ENCODE measurements around the gene TMEM91. TPM values are rescaled to one million over a fixed set of nuclear protein-coding genes. Genes with fewer than 3 reads are reported as not detected.

Gene TMEM91
- total and polyA plus RNA-seq, 2 of the 4 experiments (the other 2 are of a cell fraction): 1.4 to 4.8 TPM

DNA sequence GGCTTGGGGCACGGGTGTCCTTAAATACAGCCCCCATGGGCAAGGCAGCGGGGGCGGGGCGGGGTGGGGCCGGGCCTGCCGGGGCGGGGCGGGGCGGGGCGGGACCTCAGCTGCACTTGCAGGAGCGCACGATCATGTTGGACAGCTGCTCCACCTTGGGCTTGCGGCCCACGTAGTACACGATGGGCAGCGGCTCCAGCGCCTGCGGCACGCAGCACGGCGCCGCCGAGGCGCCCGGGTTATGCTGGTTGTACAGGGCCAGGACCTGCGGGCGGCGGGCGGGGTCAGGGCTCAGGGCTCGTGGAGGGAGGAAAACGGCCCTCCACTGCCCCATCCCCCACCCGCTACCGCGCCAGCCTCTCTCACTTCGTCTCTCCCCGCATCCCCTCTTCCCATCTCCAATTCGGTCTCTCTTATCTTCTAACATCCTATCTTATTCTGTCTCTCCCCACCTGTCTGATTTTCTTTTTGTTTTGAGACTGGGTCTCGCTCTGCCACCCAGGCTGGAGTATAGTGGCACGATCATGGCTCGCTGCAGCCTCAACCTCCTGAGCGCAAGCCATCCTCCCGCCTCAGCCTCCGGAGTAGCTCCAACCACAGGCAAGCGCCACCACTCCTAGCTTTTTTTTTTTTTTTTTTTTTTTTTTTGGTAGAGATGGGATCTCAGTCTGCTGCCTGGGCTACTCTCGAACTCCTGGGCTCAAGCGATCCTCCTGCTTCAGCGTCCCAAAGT is 45.2 kb upstream of the TMEM91 start:
- H3K27me3 ChIP-seq (ENCODE audit: control insufficient read depth, insufficient read depth, low read length): no peaks in the 10 kb centered on the region
- no peak overlapping the region for H3K4me2 ChIP-seq (ENCODE audit: low read depth, low read length)
- no peaks in the 10 kb centered on the region for H3K9me3 ChIP-seq (ENCODE audit: control insufficient read depth, insufficient read depth, low read length)
- H3K18ac ChIP-seq (ENCODE audit: low read depth, low read length): no peak overlapping the region
- H2BK15ac ChIP-seq (ENCODE audit: low read depth, low read length): no peak overlapping the region
- H3K14ac ChIP-seq (replicated peaks; ENCODE audit: low read depth, low read length): no peak overlapping the region
- H3K27ac ChIP-seq (ENCODE audit: insufficient read depth, low read length): no peak overlapping the region
- in situ Hi-C loops (cut with MboI; ENCODE audit: low sequenced_read_pairs): no loop called here
- DNase-seq (no peak), ATAC-seq (ENCODE audit: low read depth) (no peak)
- H3K4me3 ChIP-seq (ENCODE audit: insufficient read depth, low read depth, low read length): no peak overlapping the region
- H3K56ac ChIP-seq (ENCODE audit: extremely low read depth, insufficient read depth, low read length): no peak overlapping the region
- peaks cover 47% of the 10 kb centered on the region for H3K36me3 ChIP-seq (ENCODE audit: control insufficient read depth, insufficient read depth, low read length)
- TF ChIP-seq RAD21 (IDR thresholded peaks at IDR 0.05; ENCODE audit: low read length) (no peak), FOS (IDR thresholded peaks at IDR 0.05; ENCODE audit: low read depth, low read length) (no peak), RFX5 (IDR thresholded peaks at IDR 0.05; ENCODE audit: low read depth, low read length) (no peak), CHD1 (IDR thresholded peaks at IDR 0.05; ENCODE audit: low read depth, low read length) (no peak), MAZ (IDR thresholded peaks at IDR 0.05; ENCODE audit: borderline replicate concordance, low read depth, low read length) (no peak)
- TF ChIP-seq, protein P1, sequence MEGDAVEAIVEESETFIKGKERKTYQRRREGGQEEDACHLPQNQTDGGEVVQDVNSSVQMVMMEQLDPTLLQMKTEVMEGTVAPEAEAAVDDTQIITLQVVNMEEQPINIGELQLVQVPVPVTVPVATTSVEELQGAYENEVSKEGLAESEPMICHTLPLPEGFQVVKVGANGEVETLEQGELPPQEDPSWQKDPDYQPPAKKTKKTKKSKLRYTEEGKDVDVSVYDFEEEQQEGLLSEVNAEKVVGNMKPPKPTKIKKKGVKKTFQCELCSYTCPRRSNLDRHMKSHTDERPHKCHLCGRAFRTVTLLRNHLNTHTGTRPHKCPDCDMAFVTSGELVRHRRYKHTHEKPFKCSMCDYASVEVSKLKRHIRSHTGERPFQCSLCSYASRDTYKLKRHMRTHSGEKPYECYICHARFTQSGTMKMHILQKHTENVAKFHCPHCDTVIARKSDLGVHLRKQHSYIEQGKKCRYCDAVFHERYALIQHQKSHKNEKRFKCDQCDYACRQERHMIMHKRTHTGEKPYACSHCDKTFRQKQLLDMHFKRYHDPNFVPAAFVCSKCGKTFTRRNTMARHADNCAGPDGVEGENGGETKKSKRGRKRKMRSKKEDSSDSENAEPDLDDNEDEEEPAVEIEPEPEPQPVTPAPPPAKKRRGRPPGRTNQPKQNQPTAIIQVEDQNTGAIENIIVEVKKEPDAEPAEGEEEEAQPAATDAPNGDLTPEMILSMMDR (conservative IDR thresholded peaks at IDR 0.05; ENCODE audit: low read depth, low read length): no peak
- ChIA-PET CTCF (no interaction called here), POLR2A (ENCODE audit: unreplicated experiment) (interaction anchor here (0.6 kb wide), 1 partner anchor 37 kb away, joined by 4 read pairs; no protein-coding TSS in a partner anchor)
- H3K4ac ChIP-seq (ENCODE audit: low read depth, low read length): no peak overlapping the region
- intact Hi-C loops (cut with micrococcal nuclease): no loop called here
- no peak overlapping the region for H4K5ac ChIP-seq (ENCODE audit: low read depth, low read length)
- peaks cover 18% of the 10 kb centered on the region for H3K9me1 ChIP-seq (ENCODE audit: insufficient read depth, low read length)
- no peak overlapping the region for H2BK5ac ChIP-seq (ENCODE audit: low read depth, low read length, poor library complexity, severe bottlenecking)
- no peak overlapping the region for H2BK120ac ChIP-seq (ENCODE audit: low read depth, low read length)
- dilution Hi-C loops (cut with HindIII; ENCODE audit: low sequenced_read_pairs, unreplicated experiment): no loop called here
- H3K23ac ChIP-seq (ENCODE audit: low read depth, low read length): no peak overlapping the region
- peaks cover 22% of the 10 kb centered on the region for H4K20me1 ChIP-seq (ENCODE audit: insufficient read depth, low read length)
- no peak overlapping the region for H2AK9ac ChIP-seq (replicated peaks; ENCODE audit: low read depth, low read length, poor library complexity)
- H3K9ac ChIP-seq (ENCODE audit: low read depth, low read length): no peak overlapping the region
- peaks cover 23% of the 10 kb centered on the region for H3K4me1 ChIP-seq (ENCODE audit: control insufficient read depth, insufficient read depth, low read length)
- H2AFZ ChIP-seq (replicated peaks; ENCODE audit: low read length, poor library complexity): no peak overlapping the region
- peaks cover 22 to 55% of the 10 kb centered on the region in 2 experiments for H3K79me1 ChIP-seq (ENCODE audit: low read depth in 1 of 2, low read length in 2 of 2)
- H4K8ac ChIP-seq (ENCODE audit: low read depth in 2 of 2, low read length in 2 of 2): no peak overlapping the region
- H2AK5ac ChIP-seq (ENCODE audit: low read depth, low read length): no peak overlapping the region
- BruUV-seq (replicated peaks): no TSS peak
- H2BK20ac ChIP-seq (ENCODE audit: low read depth, low read length): no peak overlapping the region
- 50 to 100% methylated on average over 3 to 10 of the region's 47 CpGs for WGBS, 2 experiments (ENCODE audit: extremely low coverage in 2 of 2, insufficient read length in 1 of 2)
- H4K91ac ChIP-seq (ENCODE audit: insufficient read depth, low read depth, low read length): no peak overlapping the region
